IPS-NIHi11 (cell line): Measurements from ENCODE around the gene SMIM23.

Source experiments
- DNase-seq: peaks from one replicate; pipeline ENCODE4 v3.0.0; 2012; ENCODE audit warnings: mixed read lengths, low spot score

SMIM23 gene

DNA sequence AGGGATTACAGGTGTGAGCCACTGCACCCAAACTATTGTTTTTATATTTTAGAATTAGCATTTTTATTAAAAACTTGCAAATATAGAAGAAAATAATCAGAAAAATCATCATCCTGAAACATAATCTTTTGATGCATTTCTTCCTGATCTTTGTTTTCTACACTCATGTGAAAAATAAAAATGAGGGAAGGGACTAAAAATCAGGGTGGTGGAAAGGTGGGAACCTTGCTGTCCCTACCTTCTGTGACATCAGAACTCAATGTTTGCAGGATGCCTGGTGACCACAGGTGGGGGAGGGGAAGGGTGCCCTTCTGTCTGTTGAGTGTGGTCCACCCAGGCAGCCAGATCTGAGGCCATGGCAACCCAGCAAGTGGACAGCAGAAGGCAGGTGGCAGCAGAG is at the start of gene SMIM23:
SMIM23 (plus strand) TSS at position 301 of the 400 bp plus-strand sequence; CDS start at position 356, 55 bp downstream.
- no peak for DNase-seq

GRCh38 chr5:171736976-171737891 is 48.4 kb upstream of the SMIM23 start:
- DNase-seq, result no peak

DNA sequence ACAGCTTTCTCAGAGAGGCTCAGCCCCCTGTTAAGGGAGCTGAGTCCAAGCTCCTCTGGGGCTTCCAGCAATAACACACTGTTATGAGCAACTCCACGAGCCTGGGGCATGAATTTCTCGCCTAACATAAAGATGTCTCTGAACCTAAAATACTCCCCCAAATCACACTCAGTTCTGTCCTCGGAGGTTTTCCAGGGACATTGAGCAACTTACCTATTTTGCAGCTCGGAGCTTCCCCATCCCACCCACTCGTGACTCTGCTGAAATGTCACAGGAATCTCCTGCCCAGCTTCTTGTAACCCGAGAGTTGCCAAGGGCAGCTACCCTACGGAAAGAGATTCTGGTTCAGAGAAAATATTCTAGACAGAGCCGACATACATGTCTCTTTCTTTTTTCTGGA is 47.1 kb upstream of the SMIM23 start:
- DNase-seq, result no peak

GRCh38 chr5:171739271-171739670 is 46.3 kb upstream of the SMIM23 start:
- peak; percentile 47 for DNase-seq

DNA sequence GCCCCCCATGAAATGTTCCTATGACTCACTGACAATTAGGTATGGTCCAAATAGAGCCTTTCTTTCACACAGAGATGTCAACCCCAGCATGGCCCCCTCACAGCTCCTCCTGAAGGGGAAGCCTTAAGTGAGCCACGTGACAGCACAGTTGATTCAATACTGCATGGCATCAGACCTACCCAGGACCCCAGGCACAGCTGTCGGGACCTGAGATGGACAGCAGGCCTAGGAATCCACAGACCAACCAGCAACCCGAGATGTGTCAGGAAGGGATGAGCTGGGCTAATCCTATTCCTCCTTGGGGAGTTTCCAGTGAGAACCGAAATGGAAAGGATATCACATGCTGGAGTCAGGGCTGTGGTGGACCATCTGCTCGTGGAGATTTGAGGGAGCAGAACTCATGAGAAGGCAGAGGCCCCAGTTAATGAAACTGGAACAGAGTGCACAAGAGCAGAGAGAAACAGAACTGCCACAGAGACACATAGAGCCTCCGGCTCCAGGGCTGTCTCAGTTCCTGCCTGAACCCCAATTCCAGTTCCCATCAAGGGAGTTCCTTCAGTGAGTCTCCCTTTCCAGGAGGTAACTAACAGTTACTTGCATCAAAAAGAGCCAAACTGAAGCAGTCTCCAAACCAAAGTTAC is 42.1 kb upstream of the SMIM23 start:
- DNase-seq, result no peak

GRCh38 chr5:171744264-171744663 is 41.4 kb upstream of the SMIM23 start:
- DNase-seq, result no peak

GRCh38 chr5:171744882-171745281 is 40.7 kb upstream of the SMIM23 start:
- DNase-seq, result no peak

DNA sequence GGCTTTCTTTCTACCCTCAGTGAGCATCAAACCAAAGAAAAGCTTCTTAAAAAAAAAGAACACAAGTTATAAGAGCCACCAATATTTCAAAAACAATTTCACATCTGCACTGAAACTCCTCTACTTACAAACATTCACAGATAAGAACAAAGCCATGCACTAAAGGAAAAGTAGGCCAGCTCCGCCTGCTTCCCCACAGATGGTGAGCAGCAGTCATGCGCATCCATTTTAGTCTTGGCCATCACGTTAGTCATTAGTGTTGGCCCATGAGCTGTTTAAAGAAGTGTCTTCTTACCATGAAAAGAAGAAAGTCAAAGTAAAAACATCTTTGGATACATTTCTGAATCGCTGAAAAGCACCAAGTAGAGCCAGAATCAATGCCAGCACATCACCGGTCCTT is 40.0 kb upstream of the SMIM23 start:
- no peak for DNase-seq

DNA sequence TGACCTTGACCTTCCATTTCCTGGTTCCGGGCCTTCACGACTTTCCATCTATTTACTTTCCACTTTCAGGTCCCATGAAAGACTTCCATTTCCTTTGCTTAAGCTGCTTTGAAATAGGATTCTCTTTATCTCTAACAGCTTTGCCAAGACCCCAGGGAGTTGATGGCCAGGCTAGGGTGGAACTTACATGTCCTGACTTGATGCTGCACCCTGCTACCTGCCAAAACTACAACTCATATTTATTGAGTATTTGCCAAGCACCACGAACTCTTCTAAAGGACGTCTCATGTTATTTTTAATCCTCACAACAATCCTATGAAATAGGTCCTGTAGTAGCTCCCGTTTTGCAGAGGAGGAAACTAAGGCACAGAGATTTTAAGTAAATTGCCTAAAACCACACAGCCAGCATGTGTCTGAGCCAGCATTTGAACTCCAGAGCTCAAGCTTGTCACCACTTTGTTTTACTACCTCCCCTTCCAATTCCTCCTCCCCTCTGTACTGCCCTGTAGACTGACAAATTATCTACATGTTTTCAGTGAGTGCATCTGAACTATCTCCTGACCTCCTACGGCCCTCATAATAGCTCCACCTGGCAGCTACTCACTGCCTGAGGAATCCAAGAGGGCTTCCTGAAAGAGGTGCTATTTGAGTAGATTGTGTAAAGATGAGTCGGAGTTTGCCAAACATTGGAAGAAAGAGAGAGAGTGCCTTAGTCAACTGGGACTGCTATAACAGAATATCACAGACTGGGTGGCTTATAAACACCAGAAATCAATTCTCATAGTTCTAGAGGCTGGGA is 38.4 kb upstream of the SMIM23 start:
- no peak for DNase-seq

GRCh38 chr5:171748720-171749119 is 36.9 kb upstream of the SMIM23 start:
- no peak for DNase-seq

DNA sequence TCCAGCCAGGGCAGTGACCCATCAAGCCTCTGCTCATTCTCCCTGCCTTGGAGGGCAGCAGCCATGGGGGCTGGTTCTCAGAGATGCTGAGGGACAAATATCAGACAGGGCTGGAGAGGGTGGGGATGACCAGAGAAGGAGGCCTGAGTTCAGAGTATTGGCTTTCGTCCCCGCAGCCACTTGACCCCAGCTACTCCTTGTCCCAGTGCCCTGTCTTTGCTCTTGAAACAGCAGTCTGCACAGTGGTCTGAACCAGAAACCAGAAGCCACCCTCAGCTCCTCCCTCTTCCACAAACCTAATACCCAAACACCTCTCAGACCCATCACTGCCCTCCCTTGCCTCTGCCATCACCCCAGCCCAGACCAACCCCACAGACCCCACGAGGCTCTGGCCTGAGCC is 36.3 kb upstream of the SMIM23 start:
- DNase-seq, result no peak

- DNase-seq, result peak; percentile 69
Observed at GRCh38 chr5:171750311-171750788, 35.3 kb upstream of the SMIM23 start.

GRCh38 chr5:171755354-171755821 is 30.2 kb upstream of the SMIM23 start:
- DNase-seq, result no peak

DNA sequence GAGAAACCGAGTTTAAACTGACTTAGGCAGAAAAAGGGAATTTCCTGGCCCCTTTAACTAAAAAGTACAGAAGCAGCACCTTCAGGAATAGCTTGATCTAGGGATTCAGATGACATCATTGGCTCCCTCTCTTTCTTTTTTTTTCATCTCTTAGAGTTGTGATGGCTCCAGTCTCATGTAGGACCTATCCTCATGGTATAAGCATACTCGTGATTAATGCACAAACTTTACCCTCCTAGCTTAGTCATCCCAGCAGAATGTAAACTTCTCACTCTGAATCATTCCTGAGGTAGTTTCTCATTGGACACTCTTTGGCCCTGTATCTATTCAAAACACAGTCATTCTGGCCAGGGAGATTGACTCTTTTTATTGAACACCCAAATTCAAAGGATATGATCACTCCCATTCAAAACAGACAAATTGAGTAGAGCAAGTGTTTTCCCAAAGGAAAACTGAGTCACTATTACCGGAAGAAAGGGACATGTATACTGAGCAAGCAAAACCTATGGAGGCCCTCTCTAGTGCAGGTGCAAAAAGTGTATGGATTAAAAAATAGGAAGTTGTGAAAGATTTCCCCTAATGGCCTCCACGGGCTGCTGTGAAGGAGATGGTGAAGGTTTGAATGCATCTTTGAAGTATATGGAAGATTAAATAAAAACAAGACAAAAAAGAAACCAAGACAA is 27.6 kb upstream of the SMIM23 start:
- DNase-seq, result no peak

- DNase-seq, result no peak
Observed at GRCh38 chr5:171759777-171760176, 25.8 kb upstream of the SMIM23 start.

- DNase-seq, result no peak
Observed at GRCh38 chr5:171762021-171762608, 23.5 kb upstream of the SMIM23 start.

- DNase-seq, result no peak
Observed at GRCh38 chr5:171762903-171763302, 22.7 kb upstream of the SMIM23 start.

- no peak for DNase-seq
Observed at GRCh38 chr5:171764265-171764664, 21.4 kb upstream of the SMIM23 start.

- DNase-seq, result no peak
Observed at GRCh38 chr5:171766875-171767274, 18.7 kb upstream of the SMIM23 start.

DNA sequence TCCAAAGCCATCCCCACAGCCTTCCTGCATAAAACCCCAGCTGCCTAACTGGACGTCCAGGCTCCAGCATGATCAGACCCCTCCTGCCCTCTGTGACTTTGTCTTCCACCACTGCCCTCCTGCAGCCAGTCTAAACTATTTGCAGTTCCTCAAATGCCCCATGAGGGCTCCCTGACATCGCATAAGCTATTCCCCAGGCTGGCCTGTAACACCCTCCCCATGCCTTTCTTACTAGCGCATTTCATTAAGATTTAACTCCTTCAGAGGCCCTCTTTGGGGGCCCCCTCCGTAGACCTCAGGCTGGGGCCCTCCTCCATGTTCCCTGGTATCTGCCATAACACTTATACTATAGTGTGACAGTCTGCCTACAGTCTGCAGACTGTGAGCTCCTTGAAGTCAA is 15.5 kb upstream of the SMIM23 start:
- DNase-seq, result peak; percentile 50

DNA sequence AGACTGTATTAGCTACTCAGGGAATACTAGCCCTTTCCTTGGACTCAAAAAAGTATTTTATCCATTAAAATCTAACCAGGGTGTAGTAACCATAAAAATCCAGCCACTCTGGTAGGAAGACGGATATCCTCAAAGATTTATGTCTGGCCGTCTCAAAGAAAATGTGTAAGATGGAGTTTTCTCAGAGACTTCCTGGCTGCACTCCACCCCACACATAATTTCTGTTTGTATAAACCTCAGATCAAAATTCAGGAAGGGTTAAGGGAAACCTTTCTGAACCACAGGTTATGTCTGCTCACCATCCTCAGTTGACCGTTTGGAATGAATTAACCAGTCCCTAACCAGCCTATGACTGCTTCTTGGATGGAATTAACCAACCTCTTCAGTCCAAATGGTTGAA is 13.8 kb upstream of the SMIM23 start:
- no peak for DNase-seq
